Tibial nerve (tissue), 4 donors: ENCODE results near the gene SPACA4.

ENCODE experiments used
- CTCF ChIP-seq, 5 experiments: fragments of 200-600 bp in 3 of 5; fragments of 450-650 bp in 2 of 5; sonication (generic) in 3 of 5; IDR thresholded peaks; one replicate each; pipeline ENCODE4 v1.5.1; 2016 to 2019; ENCODE audit warnings: antibody characterized with exemption in 5 of 5, mild to moderate bottlenecking in 3 of 5, moderate library complexity in 2 of 5
- EP300 ChIP-seq, 2 donors: sonication (generic); formaldehyde crosslinking; IDR thresholded peaks; one replicate each; pipeline ENCODE4 v1.6.1; 2017; ENCODE audit warnings: antibody characterized with exemption in 2 of 2, mild to moderate bottlenecking in 1 of 2
- POLR2A ChIP-seq, 2 donors: fragments of 450-650 bp; IDR thresholded peaks; one replicate each; pipeline ENCODE4 v1.6.1; 2017; ENCODE audit warnings: antibody characterized with exemption in 2 of 2, mild to moderate bottlenecking in 2 of 2, moderate library complexity in 2 of 2

- TF ChIP-seq POLR2A (IDR thresholded peaks at IDR 0.05) (no peak), CTCF (IDR thresholded peaks at IDR 0.05) (no peak), EP300 (IDR thresholded peaks at IDR 0.05) (no peak)
Measured at GRCh38 chr19:48614436-48615230, 8.1 kb downstream of the SPACA4 start, which contains the start of gene FAM83E.
